Stimulated activated CD4-positive, alpha-beta T cell treated with anti-CD3 and anti-CD28 coated beads, Interleukin-12 subunit alpha, Interleukin-12 subunit beta, amount 100 ng/mL, for 24 hours (primary cell): Measurements from ENCODE around the gene SLC35C1.
"Not testable (repeated sequence)": the region's sequence is repeated elsewhere in the genome, so short reads cannot be mapped to it uniquely, and the experiment has no call there.

Experiments used
- DNase-seq, 2 experiments: peaks; one replicate each; pipeline ENCODE4 v3.0.0-alpha.2; 2020; ENCODE audit warnings: low read depth in 2 of 2

The SLC35C1 gene

GRCh38 chr11:45788887-45789286 is 16.1 kb upstream of the SLC35C1 start:
- no peak for DNase-seq

GRCh38 chr11:45791524-45791923 is 13.4 kb upstream of the SLC35C1 start:
- DNase-seq, result no peak

DNA sequence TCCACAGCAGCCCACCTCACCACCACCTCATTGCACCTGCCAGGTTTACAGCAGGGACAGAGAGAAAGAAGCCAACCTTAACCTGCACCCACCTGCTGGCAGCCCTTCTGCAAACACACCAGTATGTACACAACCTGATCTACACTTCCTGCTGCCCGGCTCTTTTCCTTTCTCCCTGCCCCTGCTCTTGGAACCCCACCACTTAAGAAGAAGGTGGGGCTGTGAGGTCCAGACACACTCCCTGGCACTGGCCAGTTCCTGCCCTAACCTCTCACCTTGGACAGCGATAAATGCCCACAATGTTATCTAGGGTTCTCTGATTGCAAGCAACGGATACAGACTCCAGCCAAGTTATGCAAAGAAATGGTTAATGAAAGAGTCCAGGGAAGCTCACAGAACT is 10.8 kb upstream of the SLC35C1 start:
- no peak for DNase-seq

GRCh38 chr11:45795379-45795778 is 9.6 kb upstream of the SLC35C1 start:
- no peak for DNase-seq

DNA sequence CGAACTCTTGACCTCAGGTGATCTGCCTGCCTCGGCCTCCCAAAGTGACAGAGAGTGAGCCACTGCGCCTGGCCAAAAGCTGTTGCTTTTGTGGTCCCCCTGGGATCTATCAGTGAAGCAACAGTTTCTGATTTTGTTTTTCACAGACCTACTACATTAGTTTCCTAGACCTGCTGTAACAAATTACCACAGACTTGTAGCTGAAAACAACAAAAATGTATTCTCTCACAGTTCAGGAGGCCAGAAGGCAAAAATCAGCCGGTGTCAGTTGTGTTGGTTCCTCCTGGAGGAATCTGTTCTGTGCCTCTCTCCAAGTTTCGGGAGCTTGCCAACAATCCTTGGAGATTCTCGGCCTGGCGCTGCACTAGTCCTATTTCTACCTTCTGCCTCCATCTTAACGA is 8.5 kb upstream of the SLC35C1 start:
- DNase-seq, result no peak

GRCh38 chr11:45798793-45799441 is 6.0 kb upstream of the SLC35C1 start:
- no peak for DNase-seq

GRCh38 chr11:45799562-45799961 is 5.4 kb upstream of the SLC35C1 start:
- no peak for DNase-seq

- DNase-seq, result no peak
Measured at GRCh38 chr11:45800261-45800660, 4.7 kb upstream of the SLC35C1 start.

DNA sequence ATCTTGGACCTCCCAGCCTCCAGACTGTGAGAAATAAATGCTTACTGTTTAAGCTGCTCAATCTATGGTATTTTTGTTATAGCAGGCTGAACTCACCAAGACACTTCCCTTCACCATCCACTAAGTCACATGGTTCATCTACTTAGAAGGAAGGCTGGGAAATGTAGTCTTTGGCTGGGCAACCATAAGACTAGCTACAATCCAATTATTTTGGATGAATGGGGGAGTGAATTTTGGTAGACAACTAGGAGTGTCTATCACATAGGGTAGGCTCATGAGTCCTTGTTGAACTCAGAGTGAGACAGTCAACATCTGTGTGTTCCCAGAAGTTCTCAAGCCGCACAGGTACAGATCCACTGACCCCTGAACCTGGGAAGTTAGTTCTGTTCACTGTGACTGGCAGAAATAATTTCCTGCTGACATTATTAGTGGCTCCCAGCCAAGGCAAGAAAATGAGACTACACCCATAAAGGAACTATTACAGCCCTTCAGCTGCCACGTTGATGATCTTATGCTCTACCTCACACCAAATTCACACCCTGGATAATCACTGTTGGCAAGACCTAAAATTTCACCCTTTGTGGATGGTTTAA is 3.1 kb upstream of the SLC35C1 start:
- DNase-seq, result no peak

- no peak for DNase-seq
Measured at GRCh38 chr11:45802531-45803317, 2.2 kb upstream of the SLC35C1 start.

DNA sequence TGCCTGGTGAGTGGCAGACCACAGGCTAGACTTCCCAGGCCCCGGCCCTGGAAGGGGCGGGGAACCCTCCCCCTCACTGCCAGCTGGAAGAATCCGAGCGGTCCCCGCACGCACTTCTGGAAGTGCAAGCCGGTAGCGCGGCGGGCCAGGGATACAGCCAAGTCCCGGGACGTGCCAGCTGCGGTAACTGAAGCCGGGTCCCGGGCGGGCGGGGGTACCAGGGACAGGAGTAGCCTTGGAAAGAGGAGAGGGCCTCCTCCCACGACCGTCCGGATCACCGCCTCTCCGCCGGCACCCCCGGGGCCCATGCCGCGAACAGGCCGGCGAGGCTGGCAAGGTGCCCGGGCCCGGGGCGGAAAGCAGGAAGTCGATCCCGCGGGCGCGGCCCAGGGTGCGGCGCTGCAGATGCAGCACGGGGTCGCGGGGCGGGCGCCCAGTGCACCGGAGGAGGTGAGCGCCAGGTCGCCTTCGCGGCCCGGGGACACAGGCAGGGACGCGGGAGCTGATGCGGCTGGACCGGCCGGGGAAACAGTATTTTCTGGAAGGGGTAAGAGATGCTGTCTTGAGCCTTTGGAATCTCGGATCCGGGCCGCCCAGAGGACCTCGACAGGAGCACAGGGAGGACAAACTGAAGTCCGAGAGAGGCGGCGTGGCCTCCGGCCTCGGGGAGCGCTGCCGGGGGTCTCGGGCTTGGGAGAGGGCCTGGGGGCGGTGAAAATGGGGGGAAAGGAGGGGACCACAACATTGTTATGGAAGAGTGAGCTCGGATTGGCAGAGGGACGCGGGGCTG is 783 bp upstream of the SLC35C1 start:
- peak; percentile 41 to 52 for DNase-seq

GRCh38 chr11:45805305-45806071 is 539 bp downstream of the SLC35C1 start:
- DNase-seq, result peak in 1 of 2 experiments; percentile 4

GRCh38 chr11:45806072-45806933 is 1.4 kb downstream of the SLC35C1 start:
- no peak for DNase-seq

GRCh38 chr11:45806937-45807791 is 2.2 kb downstream of the SLC35C1 start:
- DNase-seq, result no peak

- DNase-seq, result no peak
Measured at GRCh38 chr11:45807792-45808238, 2.9 kb downstream of the SLC35C1 start.

GRCh38 chr11:45808427-45808826 is 3.5 kb downstream of the SLC35C1 start:
- DNase-seq, result not testable (repeated sequence)

- DNase-seq, result no peak
Measured at GRCh38 chr11:45809456-45810395, 4.8 kb downstream of the SLC35C1 start.

DNA sequence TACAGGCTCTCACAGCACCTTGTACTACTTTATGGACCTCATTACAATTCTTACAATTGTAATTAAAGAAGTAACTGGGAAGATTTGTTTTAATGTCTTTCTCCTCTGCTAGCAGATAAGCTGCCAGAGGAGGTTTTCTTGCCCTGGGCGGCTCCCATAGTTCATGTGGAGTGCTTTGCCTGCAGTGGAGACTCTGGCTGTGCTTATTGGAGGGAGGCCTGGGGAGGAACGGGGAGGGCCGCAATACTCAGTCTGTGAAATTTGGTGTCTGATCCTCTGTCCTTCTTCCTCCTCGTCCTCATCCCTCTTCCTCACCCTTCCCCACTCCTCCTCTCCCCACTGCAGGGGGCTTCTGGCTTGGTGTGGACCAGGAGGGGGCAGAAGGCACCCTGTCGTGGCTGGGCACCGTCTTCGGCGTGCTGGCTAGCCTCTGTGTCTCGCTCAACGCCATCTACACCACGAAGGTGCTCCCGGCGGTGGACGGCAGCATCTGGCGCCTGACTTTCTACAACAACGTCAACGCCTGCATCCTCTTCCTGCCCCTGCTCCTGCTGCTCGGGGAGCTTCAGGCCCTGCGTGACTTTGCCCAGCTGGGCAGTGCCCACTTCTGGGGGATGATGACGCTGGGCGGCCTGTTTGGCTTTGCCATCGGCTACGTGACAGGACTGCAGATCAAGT is 5.6 kb downstream of the SLC35C1 start:
- no peak for DNase-seq
